T-helper 2 cell treated with Interferon-gamma antibody and Interleukin-4, amounts not matched to agents 5 μg/mL and 100 μg/mL, for 36 hours (primary cell): Measurements from ENCODE around the gene ZC3H7B.
"Not testable (repeated sequence)": the region's sequence is repeated elsewhere in the genome, so short reads cannot be mapped to it uniquely, and the experiment has no call there.

Experiments
- DNase-seq: peaks from one replicate; pipeline ENCODE4 v3.0.0; 2021; ENCODE audit warnings: low spot score
- H3K27ac Mint-ChIP-seq: one replicate; pipeline ENCODE4 v1.8.0; 2021; ENCODE audit warnings: mild to moderate bottlenecking, mixed read lengths
- H3K27me3 Mint-ChIP-seq: one replicate; pipeline ENCODE4 v1.8.0; 2021; ENCODE audit warnings: low read depth, mixed read lengths
- H3K36me3 Mint-ChIP-seq: one replicate; pipeline ENCODE4 v1.8.0; 2021; ENCODE audit warnings: low read depth, mixed read lengths
- H3K4me1 Mint-ChIP-seq: one replicate; pipeline ENCODE4 v1.8.0; 2021; ENCODE audit warnings: low read depth, mixed read lengths
- H3K4me3 Mint-ChIP-seq: one replicate; pipeline ENCODE4 v1.8.0; 2022; ENCODE audit warnings: mild to moderate bottlenecking, moderate library complexity, mixed read lengths
- H3K9me3 Mint-ChIP-seq: one replicate; pipeline ENCODE4 v1.8.0; 2021; ENCODE audit warnings: mixed read lengths

The ZC3H7B gene

GRCh38 chr22:41382098-41382578 is 80.8 kb downstream of the ZC3H7B start:
- peak overlapping the region; percentile 91 for H3K27ac Mint-ChIP-seq
- H3K4me1 Mint-ChIP-seq = peaks cover 10% of the 10 kb centered on the region
- H3K27me3 Mint-ChIP-seq = peaks cover 4% of the 10 kb centered on the region
- H3K9me3 Mint-ChIP-seq = no peaks in the 10 kb centered on the region
- DNase-seq = peak; percentile 53
- peak overlapping the region; percentile 89 for H3K4me3 Mint-ChIP-seq
- H3K36me3 Mint-ChIP-seq = no peaks in the 10 kb centered on the region

- H3K27me3 Mint-ChIP-seq = peaks cover 3% of the 10 kb centered on the region
Measured at GRCh38 chr22:41382610-41383009, 81.3 kb downstream of the ZC3H7B start.

GRCh38 chr22:41383085-41383484 is 81.8 kb downstream of the ZC3H7B start:
- no peaks in the 10 kb centered on the region for H3K9me3 Mint-ChIP-seq
- no peaks in the 10 kb centered on the region for H3K27me3 Mint-ChIP-seq
- peak overlapping the region; percentile 83 for H3K4me3 Mint-ChIP-seq
- H3K36me3 Mint-ChIP-seq = no peaks in the 10 kb centered on the region
- no peak for DNase-seq
- no peak overlapping the region for H3K27ac Mint-ChIP-seq
- H3K4me1 Mint-ChIP-seq = peaks cover 10% of the 10 kb centered on the region

More at GRCh38 chr22:41382610-41383009, 81.3 kb downstream of the ZC3H7B start:
- H3K9me3 Mint-ChIP-seq = no peaks in the 10 kb centered on the region
- no peaks in the 10 kb centered on the region for H3K36me3 Mint-ChIP-seq
- peak overlapping the region; percentile 91 for H3K27ac Mint-ChIP-seq
- peak overlapping the region; percentile 83 for H3K4me3 Mint-ChIP-seq
- no peak for DNase-seq
- H3K4me1 Mint-ChIP-seq = peaks cover 10% of the 10 kb centered on the region

GRCh38 chr22:41384128-41384527 is 82.8 kb downstream of the ZC3H7B start:
- peak overlapping the region; percentile 5 for H3K4me3 Mint-ChIP-seq
- peaks cover 10% of the 10 kb centered on the region for H3K4me1 Mint-ChIP-seq
- no peaks in the 10 kb centered on the region for H3K9me3 Mint-ChIP-seq
- no peak overlapping the region for H3K27ac Mint-ChIP-seq
- DNase-seq = no peak
- H3K36me3 Mint-ChIP-seq = no peaks in the 10 kb centered on the region
- H3K27me3 Mint-ChIP-seq = no peaks in the 10 kb centered on the region

GRCh38 chr22:41387341-41387740 is 86.0 kb downstream of the ZC3H7B start:
- DNase-seq = no peak
- no peak overlapping the region for H3K27ac Mint-ChIP-seq
- H3K9me3 Mint-ChIP-seq = no peaks in the 10 kb centered on the region
- H3K36me3 Mint-ChIP-seq = no peaks in the 10 kb centered on the region
- H3K4me1 Mint-ChIP-seq = peaks cover 6% of the 10 kb centered on the region
- no peak overlapping the region for H3K4me3 Mint-ChIP-seq
- H3K27me3 Mint-ChIP-seq = no peaks in the 10 kb centered on the region

GRCh38 chr22:41394012-41394356 is 92.7 kb downstream of the ZC3H7B start:
- Mint-ChIP-seq H3K4me1 (no peaks in the 10 kb centered on the region), H3K9me3 (no peaks in the 10 kb centered on the region), H3K27me3 (no peaks in the 10 kb centered on the region), H3K36me3 (no peaks in the 10 kb centered on the region), H3K4me3 (no peak overlapping the region), H3K27ac (no peak overlapping the region)
- no peak for DNase-seq

- H3K4me1 Mint-ChIP-seq = no peaks in the 10 kb centered on the region
- no peaks in the 10 kb centered on the region for H3K36me3 Mint-ChIP-seq
- H3K9me3 Mint-ChIP-seq = no peaks in the 10 kb centered on the region
- no peaks in the 10 kb centered on the region for H3K27me3 Mint-ChIP-seq
- no peak for DNase-seq
- H3K27ac Mint-ChIP-seq = no peak overlapping the region
- H3K4me3 Mint-ChIP-seq = no peak overlapping the region
Measured at GRCh38 chr22:41395531-41396240, 94.4 kb downstream of the ZC3H7B start.

GRCh38 chr22:41397143-41397811 is 96.0 kb downstream of the ZC3H7B start:
- Mint-ChIP-seq H3K27ac (no peak overlapping the region), H3K4me3 (no peak overlapping the region), H3K27me3 (no peaks in the 10 kb centered on the region), H3K36me3 (no peaks in the 10 kb centered on the region), H3K4me1 (no peaks in the 10 kb centered on the region), H3K9me3 (no peaks in the 10 kb centered on the region)
- no peak for DNase-seq

GRCh38 chr22:41398921-41399320 is 97.6 kb downstream of the ZC3H7B start:
- Mint-ChIP-seq H3K4me3 (no peak overlapping the region), H3K27ac (no peak overlapping the region), H3K9me3 (no peaks in the 10 kb centered on the region), H3K36me3 (no peaks in the 10 kb centered on the region), H3K27me3 (no peaks in the 10 kb centered on the region), H3K4me1 (peaks cover 3% of the 10 kb centered on the region)
- DNase-seq = no peak

GRCh38 chr22:41401781-41402648 is 100.7 kb downstream of the ZC3H7B start:
- Mint-ChIP-seq H3K9me3 (no peaks in the 10 kb centered on the region), H3K4me3 (no peak overlapping the region), H3K27ac (no peak overlapping the region), H3K36me3 (no peaks in the 10 kb centered on the region), H3K4me1 (peaks cover 3% of the 10 kb centered on the region), H3K27me3 (no peaks in the 10 kb centered on the region)
- DNase-seq = no peak

GRCh38 chr22:41402851-41403250 is 101.5 kb downstream of the ZC3H7B start:
- H3K27ac Mint-ChIP-seq, DNase-seq, H3K4me3 Mint-ChIP-seq, H3K4me1 Mint-ChIP-seq, H3K27me3 Mint-ChIP-seq, H3K36me3 Mint-ChIP-seq, H3K9me3 Mint-ChIP-seq: not testable (repeated sequence)

GRCh38 chr22:41403532-41404318 is 102.4 kb downstream of the ZC3H7B start:
- no peak overlapping the region for H3K4me3 Mint-ChIP-seq
- no peaks in the 10 kb centered on the region for H3K36me3 Mint-ChIP-seq
- no peaks in the 10 kb centered on the region for H3K27me3 Mint-ChIP-seq
- peaks cover 3% of the 10 kb centered on the region for H3K4me1 Mint-ChIP-seq
- H3K27ac Mint-ChIP-seq = peak overlapping the region; percentile 58
- DNase-seq = peak; percentile 84
- no peaks in the 10 kb centered on the region for H3K9me3 Mint-ChIP-seq

GRCh38 chr22:41405588-41405987 is 104.3 kb downstream of the ZC3H7B start:
- no peaks in the 10 kb centered on the region for H3K36me3 Mint-ChIP-seq
- no peak overlapping the region for H3K4me3 Mint-ChIP-seq
- peaks cover 3% of the 10 kb centered on the region for H3K4me1 Mint-ChIP-seq
- no peak overlapping the region for H3K27ac Mint-ChIP-seq
- H3K27me3 Mint-ChIP-seq = no peaks in the 10 kb centered on the region
- DNase-seq = peak; percentile 22
- no peaks in the 10 kb centered on the region for H3K9me3 Mint-ChIP-seq
